GM12878 (cell line): Measurements from ENCODE around the gene MGAT5. TPM values are rescaled to one million over a fixed set of nuclear protein-coding genes. Genes with fewer than 3 reads are reported as not detected.

Source experiments
- ATAC-seq: fragments of 200-7000 bp; cut with Tn5 transposase; 3 replicates; pipeline ENCODE4 v1.9.1; 2020; ENCODE audit warnings: mild to moderate bottlenecking, moderate library complexity
- BruUV-seq: library from RNA; stranded (reverse); fragments of 400-500 nt; replicated peaks from 2 replicates; lab custom pipeline; 2021; lab: Mats Ljungman, UMichigan
- CTCF ChIA-PET: fragments of 300-600 bp; sonication (Branson Sonifier 250); formaldehyde crosslinking; extraction: SDS; loops from one replicate; lab custom pipeline; 2021; ENCODE audit warnings: inconsistent platforms; lab: Yijun Ruan, JAX
- POLR2A ChIA-PET: fragments of 350-600 bp; formaldehyde crosslinking; extraction: SDS; loops from one replicate; lab custom pipeline; 2021; ENCODE audit warnings: inconsistent platforms; lab: Charles Lee
- RAD21 ChIA-PET: fragments of 300-600 bp; sonication (Branson Sonifier 250); formaldehyde crosslinking; loops from one replicate; lab custom pipeline; 2023; ENCODE audit warnings: antibody characterized with exemption; ENCODE audit not compliant: unreplicated experiment; lab: Charles Lee
- SMC1A ChIA-PET: fragments of 300-600 bp; sonication (Branson Sonifier 250); formaldehyde crosslinking; loops from one replicate; lab custom pipeline; 2023; ENCODE audit not compliant: unreplicated experiment, uncharacterized antibody; lab: Charles Lee
- DNase-seq: peaks from one replicate; pipeline ENCODE4 v3.0.0-alpha.2; 2011; ENCODE audit warnings: low read depth, low spot score
- FAIRE-seq: peaks from 3 replicates; lab custom pipeline; 2011; peaks lifted over from hg19 to GRCh38; lab: Jason Lieb, UNC
- H2AFZ ChIP-seq: 2 replicates; pipeline ENCODE4 v1.6.0; 2011; ENCODE audit warnings: low read depth, low read length, control low read depth; ENCODE audit not compliant: control insufficient read depth
- H3K27ac ChIP-seq: 2 replicates; pipeline ENCODE4 v1.5.1; 2011; ENCODE audit warnings: control low read depth; ENCODE audit not compliant: control insufficient read depth, insufficient read depth
- H3K27me3 ChIP-seq, 2 experiments: replicated peaks in 1 of 2; 2 replicates each; pipeline versions ENCODE4 v1.6.0 to v1.6.1; 2011; ENCODE audit warnings: low read length in 1 of 2; ENCODE audit not compliant: control insufficient read depth in 2 of 2, insufficient read depth in 2 of 2
- H3K36me3 ChIP-seq, 2 experiments: 2 replicates each; pipeline ENCODE4 v1.5.1; 2011; ENCODE audit warnings: low read length in 1 of 2; ENCODE audit not compliant: control insufficient read depth in 2 of 2, insufficient read depth in 2 of 2
- H3K4me1 ChIP-seq: 2 replicates; pipeline ENCODE4 v1.6.1; 2011; ENCODE audit warnings: mild to moderate bottlenecking, low read length, moderate library complexity, mixed read lengths; ENCODE audit not compliant: control insufficient read depth, insufficient read depth
- H3K4me2 ChIP-seq: 2 replicates; pipeline ENCODE4 v1.6.0; 2011; ENCODE audit warnings: control low read depth; ENCODE audit not compliant: control insufficient read depth, insufficient read depth
- H3K4me3 ChIP-seq: fragments of 200-600 bp; sonication (generic); 2 replicates; pipeline ENCODE4 v1.5.1; 2016
- H3K79me2 ChIP-seq: 2 replicates; pipeline ENCODE4 v1.6.0; 2011; ENCODE audit warnings: low read length; ENCODE audit not compliant: control insufficient read depth, insufficient read depth
- H3K9ac ChIP-seq: 2 replicates; pipeline ENCODE4 v1.8.0; 2011; ENCODE audit warnings: low read length, control low read depth, mixed read lengths; ENCODE audit not compliant: control insufficient read depth, insufficient read depth
- H3K9me3 ChIP-seq: replicated peaks from 3 replicates; pipeline ENCODE4 v1.5.1; 2011; ENCODE audit warnings: mild to moderate bottlenecking, low read length; ENCODE audit not compliant: control insufficient read depth, insufficient read depth
- H4K20me1 ChIP-seq: 2 replicates; pipeline ENCODE4 v1.6.0; 2011; ENCODE audit not compliant: control insufficient read depth, insufficient read depth
- ASH2L ChIP-seq: fragments of 300-600, 200-600 bp; sonication (generic); IDR thresholded peaks from 2 replicates; pipeline ENCODE4 v1.6.1; 2017; ENCODE audit warnings: low read depth, mild to moderate bottlenecking, borderline replicate concordance
- BCL3 ChIP-seq: IDR thresholded peaks from 2 replicates; pipeline ENCODE4 v1.6.1; 2011; ENCODE audit warnings: borderline replicate concordance, low read depth, mild to moderate bottlenecking, moderate library complexity, low read length; ENCODE audit not compliant: insufficient read depth, poor library complexity, severe bottlenecking
- BHLHE40 ChIP-seq, 2 experiments: fragments of 450-650 bp in 1 of 2; IDR thresholded peaks; 2 replicates each; pipeline ENCODE4 v1.6.1; 2011 to 2017; ENCODE audit warnings: low read depth in 2 of 2, borderline replicate concordance in 1 of 2, improper control_type of control experiment in 1 of 2, low read length in 1 of 2, mild to moderate bottlenecking in 1 of 2
- CBX5 ChIP-seq: sonication (generic); IDR thresholded peaks from 2 replicates; pipeline ENCODE4 v1.6.1; 2016; ENCODE audit warnings: low read depth, moderate library complexity, mild to moderate bottlenecking, inconsistent platforms
- CEBPB ChIP-seq, 2 experiments: fragments of 150-350 bp in 1 of 2; IDR thresholded peaks; 2 replicates each; pipeline ENCODE4 v1.6.1; 2012 to 2014; ENCODE audit warnings: low read depth in 2 of 2, low read length in 2 of 2, borderline replicate concordance in 1 of 2, inconsistent platforms in 1 of 2
- CHD1 ChIP-seq: IDR thresholded peaks from 2 replicates; pipeline ENCODE4 v1.6.1; 2012; ENCODE audit warnings: low read depth, low read length, improper control_type of control experiment
- GABPA ChIP-seq: IDR thresholded peaks from 2 replicates; pipeline ENCODE4 v1.6.1; 2014; ENCODE audit warnings: antibody characterized with exemption, low read depth, mild to moderate bottlenecking, inconsistent platforms
- GATAD2B ChIP-seq: fragments of 450-650 bp; conservative IDR thresholded peaks from 2 replicates; pipeline ENCODE4 v1.6.1; 2017; ENCODE audit warnings: low read depth, mild to moderate bottlenecking, moderate library complexity
- IKZF1 ChIP-seq: fragments of 450-650 bp; conservative IDR thresholded peaks from 2 replicates; pipeline ENCODE4 v1.6.1; 2017; ENCODE audit warnings: antibody characterized with exemption, mild to moderate bottlenecking
- MYB ChIP-seq: fragments of 150-350 bp; IDR thresholded peaks from 2 replicates; pipeline ENCODE4 v1.6.1; 2014; ENCODE audit warnings: mild to moderate bottlenecking, low read depth, low read length, borderline replicate concordance
- NR2C1 ChIP-seq: fragments of 450-650 bp; IDR thresholded peaks from 2 replicates; pipeline ENCODE4 v1.6.1; 2017; ENCODE audit warnings: antibody characterized with exemption, mild to moderate bottlenecking, moderate library complexity
- PAX8 ChIP-seq: fragments of 450-650 bp; IDR thresholded peaks from 2 replicates; pipeline ENCODE4 v1.6.1; 2017; ENCODE audit warnings: mild to moderate bottlenecking, moderate library complexity
- RAD21 ChIP-seq: IDR thresholded peaks from 2 replicates; pipeline ENCODE4 v1.6.1; 2011; ENCODE audit warnings: mild to moderate bottlenecking, low read depth, low read length, moderate library complexity; ENCODE audit not compliant: insufficient read depth
- RAD51 ChIP-seq: fragments of 450-650 bp; IDR thresholded peaks from 2 replicates; pipeline ENCODE4 v1.6.1; 2016; ENCODE audit warnings: moderate library complexity, mild to moderate bottlenecking, inconsistent platforms
- RELA ChIP-seq: fragments of 450-650 bp; IDR thresholded peaks from 2 replicates; pipeline ENCODE4 v1.8.0; 2014; ENCODE audit warnings: borderline replicate concordance; ENCODE audit not compliant: partially characterized antibody
- SMAD5 ChIP-seq: IDR thresholded peaks from 2 replicates; pipeline ENCODE4 v1.6.1; 2016; ENCODE audit warnings: antibody characterized with exemption, low read depth
- SMARCA5 ChIP-seq: fragments of 450-650 bp; IDR thresholded peaks from 2 replicates; pipeline ENCODE4 v1.6.1; 2017; ENCODE audit warnings: mild to moderate bottlenecking
- TAF1 ChIP-seq: IDR thresholded peaks from 2 replicates; pipeline ENCODE4 v1.6.1; 2011; ENCODE audit warnings: mild to moderate bottlenecking, low read depth, low read length, borderline replicate concordance
- WGBS: methylation state at CpG from one replicate; pipeline ENCODE4 v1.1.6; 2016; ENCODE audit warnings: low lambda C conversion rate; ENCODE audit not compliant: insufficient replicate concordance, insufficient coverage; ENCODE audit errors: missing lambda C conversion rate; 5-methylcytosine and 5-hydroxymethylcytosine counted together
- in situ Hi-C: fragments of 300-500 bp; cut with MboI; formaldehyde crosslinking; loops from 9 replicates; pipeline ENCODE4 v1.14.3; 2018; ENCODE audit warnings: mixed read lengths
- intact Hi-C: fragments of 100-400 bp; cut with micrococcal nuclease; formaldehyde crosslinking; loops from one replicate; pipeline ENCODE4 v1.14.2; 2022; ENCODE audit not compliant: unreplicated experiment
- polyA plus RNA-seq, 11 experiments: library from polyadenylated mRNA; depleted of rRNA in 4 of 11; unstranded in 6 of 11; stranded (reverse) in 5 of 11; fragments of >200 nt; fragmentation: Nextera tagmentation in 4 of 11; fragmentation: Illumina TruSeq in 1 of 11; extraction: Ambion mirVana in 4 of 11; extraction: Trizol in 1 of 11; gene quantifications; 1 replicate in 1 of 11; 2 replicates in 10 of 11; pipeline versions ENCODE4 v1.2.1 to v1.2.3, GENCODE V29; 2011 to 2016; ENCODE audit warnings: inconsistent platforms in 2 of 11, missing spikeins in 2 of 11, low read depth in 1 of 11
- total RNA-seq, 4 experiments: library from RNA; depleted of rRNA in 3 of 4; stranded (reverse); fragments of >200 nt in 3 of 4; fragmentation: Illumina TruSeq in 1 of 4; extraction: Trizol in 1 of 4; gene quantifications; 2 replicates each; pipeline versions ENCODE4 v1.2.1 to v1.2.3, GENCODE V29; 2013 to 2021
- TF ChIP-seq, protein P1 (sequence below): fragments of 450-650 bp; IDR thresholded peaks from 2 replicates; pipeline ENCODE4 v1.6.1; 2017; ENCODE audit warnings: mild to moderate bottlenecking, moderate library complexity

The MGAT5 gene
- total and polyA plus RNA-seq, 10 of the 15 experiments (the other 5 are each of a cell fraction or from before 2014, with no cell fraction given), result 4.9 to 104 (median 36.2) TPM

DNA sequence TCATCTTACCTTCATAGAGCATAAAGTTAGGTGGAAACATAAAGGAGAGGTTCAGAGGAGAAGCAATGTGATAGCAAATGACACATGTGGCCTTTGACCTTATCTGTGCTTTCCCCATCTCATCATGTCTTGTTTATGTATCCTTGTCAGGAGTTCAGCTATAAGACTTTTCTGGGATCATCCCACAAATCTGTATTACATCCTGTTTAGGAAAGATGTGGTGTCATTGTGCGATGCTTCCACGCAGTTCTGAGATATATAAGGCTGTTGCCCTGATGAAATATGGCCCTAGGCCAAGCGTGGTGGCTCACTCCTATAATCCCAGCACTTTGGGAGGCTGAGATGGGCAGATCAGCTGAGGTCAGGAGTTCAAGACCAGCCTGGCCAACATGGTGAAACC is 15.5 kb upstream of the MGAT5 start (continued):
- TF ChIP-seq SMAD5, result no peak
- no peak for TF ChIP-seq RAD51
- no peak for TF ChIP-seq CEBPB (IDR thresholded peaks at IDR 0.05; ENCODE audit: borderline replicate concordance in 1 of 2, low read depth in 2 of 2, low read length in 2 of 2)
- no peak for TF ChIP-seq GATAD2B
- no peak for TF ChIP-seq BHLHE40 (IDR thresholded peaks at IDR 0.05; ENCODE audit: borderline replicate concordance in 1 of 2, low read depth in 2 of 2, low read length in 1 of 2)
- TF ChIP-seq CHD1, result no peak
- TF ChIP-seq NR2C1, result no peak
- TF ChIP-seq MYB, result no peak
- no peak for TF ChIP-seq RELA
- TF ChIP-seq ASH2L, result no peak
- TF ChIP-seq IKZF1, result no peak
- TF ChIP-seq SMARCA5, result no peak
- no peak for TF ChIP-seq GABPA

GRCh38 chr2:134240061-134240460 is 13.8 kb upstream of the MGAT5 start:
- Histone ChIP-seq H3K9me3 (no peaks in the 10 kb centered on the region; the same call in 2 of the 3 replicates), H3K79me2 (peaks cover 79% of the 10 kb centered on the region), H3K9ac (no peak overlapping the region), H3K27ac (no peak overlapping the region), H2AFZ (no peak overlapping the region), H3K4me3 (no peak overlapping the region), H3K4me2 (no peak overlapping the region), H3K36me3 (peaks cover 0 to 3% of the 10 kb centered on the region in 2 experiments; a peak in 3 of 4 replicates), H4K20me1 (no peaks in the 10 kb centered on the region), H3K4me1 (peaks cover 27% of the 10 kb centered on the region), H3K27me3 (no peaks in the 10 kb centered on the region)
- DNase-seq (no peak), FAIRE-seq (no peak), ATAC-seq (no peak)
- no TSS peak for BruUV-seq
- intact Hi-C loops (loop anchor here (10.0 kb wide), 1 partner anchor 355 kb away; no protein-coding TSS in a partner anchor), in situ Hi-C loops (loop anchor here (5.0 kb wide), 1 partner anchor 123 kb away; no protein-coding TSS in a partner anchor)
- TF ChIP-seq, protein P1, sequence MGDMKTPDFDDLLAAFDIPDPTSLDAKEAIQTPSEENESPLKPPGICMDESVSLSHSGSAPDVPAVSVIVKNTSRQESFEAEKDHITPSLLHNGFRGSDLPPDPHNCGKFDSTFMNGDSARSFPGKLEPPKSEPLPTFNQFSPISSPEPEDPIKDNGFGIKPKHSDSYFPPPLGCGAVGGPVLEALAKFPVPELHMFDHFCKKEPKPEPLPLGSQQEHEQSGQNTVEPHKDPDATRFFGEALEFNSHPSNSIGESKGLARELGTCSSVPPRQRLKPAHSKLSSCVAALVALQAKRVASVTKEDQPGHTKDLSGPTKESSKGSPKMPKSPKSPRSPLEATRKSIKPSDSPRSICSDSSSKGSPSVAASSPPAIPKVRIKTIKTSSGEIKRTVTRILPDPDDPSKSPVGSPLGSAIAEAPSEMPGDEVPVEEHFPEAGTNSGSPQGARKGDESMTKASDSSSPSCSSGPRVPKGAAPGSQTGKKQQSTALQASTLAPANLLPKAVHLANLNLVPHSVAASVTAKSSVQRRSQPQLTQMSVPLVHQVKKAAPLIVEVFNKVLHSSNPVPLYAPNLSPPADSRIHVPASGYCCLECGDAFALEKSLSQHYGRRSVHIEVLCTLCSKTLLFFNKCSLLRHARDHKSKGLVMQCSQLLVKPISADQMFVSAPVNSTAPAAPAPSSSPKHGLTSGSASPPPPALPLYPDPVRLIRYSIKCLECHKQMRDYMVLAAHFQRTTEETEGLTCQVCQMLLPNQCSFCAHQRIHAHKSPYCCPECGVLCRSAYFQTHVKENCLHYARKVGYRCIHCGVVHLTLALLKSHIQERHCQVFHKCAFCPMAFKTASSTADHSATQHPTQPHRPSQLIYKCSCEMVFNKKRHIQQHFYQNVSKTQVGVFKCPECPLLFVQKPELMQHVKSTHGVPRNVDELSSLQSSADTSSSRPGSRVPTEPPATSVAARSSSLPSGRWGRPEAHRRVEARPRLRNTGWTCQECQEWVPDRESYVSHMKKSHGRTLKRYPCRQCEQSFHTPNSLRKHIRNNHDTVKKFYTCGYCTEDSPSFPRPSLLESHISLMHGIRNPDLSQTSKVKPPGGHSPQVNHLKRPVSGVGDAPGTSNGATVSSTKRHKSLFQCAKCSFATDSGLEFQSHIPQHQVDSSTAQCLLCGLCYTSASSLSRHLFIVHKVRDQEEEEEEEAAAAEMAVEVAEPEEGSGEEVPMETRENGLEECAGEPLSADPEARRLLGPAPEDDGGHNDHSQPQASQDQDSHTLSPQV, result no peak
- TF ChIP-seq RAD21 (no peak), TAF1 (no peak), CBX5 (no peak), PAX8 (no peak), BCL3 (no peak)
- POLR2A ChIA-PET, result interaction anchor here (0.7 kb wide), 1 partner anchor 216 kb away, joined by 4 read pairs; no protein-coding TSS in a partner anchor
- RAD21 ChIA-PET, result interaction anchor here (0.7 to 1.7 kb wide), 2 partner anchors 9 to 122 kb away, joined by 4 read pairs; no protein-coding TSS in a partner anchor
- SMC1A ChIA-PET, result interaction anchor here (0.6 to 2.3 kb wide), 13 partner anchors 10 to 185 kb away, joined by 3 to 8 read pairs (median 4); partner anchors contain the start of gene MGAT5
- CTCF ChIA-PET, result interaction anchor here (1.0 to 4.0 kb wide), 6 partner anchors 10 to 353 kb away, joined by 3 to 19 read pairs (median 4); no protein-coding TSS in a partner anchor
- WGBS, result 100% methylated on average over 2 of the region's 2 CpGs
